ENCODE results near the gene SLC25A29.
"Not testable (repeated sequence)": the region's sequence is repeated elsewhere in the genome, so short reads cannot be mapped to it uniquely, and the experiment has no call there.

GRCh38 chr14:100287998-100288295 is 18.3 kb downstream of the SLC25A29 start:
- TF ChIP-seq CTCF (conservative IDR thresholded peaks at IDR 0.05 in 1 of 2, IDR thresholded peaks at IDR 0.05 in 1 of 2; ENCODE audit: extremely low read depth in 1 of 2, insufficient read depth in 1 of 2, low read depth in 1 of 2, low read length in 2 of 2); EZH2 (IDR thresholded peaks at IDR 0.05; ENCODE audit: borderline replicate concordance, low read length): not testable (repeated sequence)
